GM21619 (cell line): ENCODE results near the gene TBXT.

Source experiments
- ATAC-seq: cut with Tn5 transposase; IDR thresholded peaks from one replicate; pipeline ENCODE4 v1.9.1; 2021; ENCODE audit not compliant: unreplicated experiment

The TBXT gene

DNA sequence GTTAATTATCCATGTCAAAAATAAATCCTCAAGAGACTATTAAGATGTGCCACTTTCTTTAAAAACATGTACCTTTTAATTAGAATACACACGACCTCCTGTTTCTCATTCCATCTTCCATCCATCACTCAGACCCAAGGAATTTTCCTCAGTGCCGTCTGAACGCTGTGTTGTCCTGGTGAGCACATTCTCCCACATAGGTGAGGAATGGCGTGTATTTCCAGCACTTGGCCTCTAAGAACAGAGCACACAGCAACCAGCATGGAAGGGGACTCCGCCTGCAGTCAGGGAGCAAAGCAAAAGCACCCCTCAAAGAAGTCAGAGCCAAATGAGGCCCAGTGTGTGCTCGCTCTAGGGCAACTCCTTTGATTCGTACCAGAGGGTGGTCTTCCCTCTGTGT is 45.9 kb downstream of the TBXT start:
- no peak for ATAC-seq

DNA sequence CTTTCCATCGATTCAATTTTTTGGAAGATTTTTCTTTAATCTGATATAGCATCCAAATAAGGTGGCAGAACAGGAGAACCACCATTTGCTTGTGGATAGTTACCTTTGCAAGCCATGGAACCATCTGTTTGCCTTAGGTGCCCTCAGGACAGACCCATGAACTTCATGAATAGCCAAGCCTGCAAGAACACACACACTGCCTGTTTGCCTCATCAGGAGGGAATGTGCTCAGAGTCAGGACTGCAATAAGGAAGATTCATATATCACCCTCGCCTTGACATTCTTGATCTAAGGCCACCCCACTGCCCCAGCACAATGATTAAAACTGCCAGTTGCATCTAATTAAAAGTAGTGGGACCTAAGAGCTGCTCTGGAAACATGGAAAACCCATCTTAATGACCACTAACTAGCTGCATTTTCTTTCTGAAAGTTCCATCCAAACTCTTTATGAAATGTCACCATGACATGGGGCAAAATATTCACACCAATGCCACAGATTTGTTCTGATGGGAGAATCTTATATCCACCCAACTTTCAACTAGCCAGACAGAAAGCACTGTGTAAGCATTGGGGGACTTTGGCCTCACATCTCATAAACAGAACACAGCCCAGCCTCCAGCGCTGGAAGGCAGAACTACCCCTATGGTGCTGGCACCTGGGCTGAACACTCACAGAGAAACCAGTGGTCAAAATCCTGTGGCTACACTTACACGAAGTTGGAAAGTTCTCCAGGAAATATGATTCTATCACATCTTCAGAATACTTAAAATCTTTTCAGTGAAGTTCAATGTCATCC is 48.3 kb downstream of the TBXT start:
- ATAC-seq: no peak

DNA sequence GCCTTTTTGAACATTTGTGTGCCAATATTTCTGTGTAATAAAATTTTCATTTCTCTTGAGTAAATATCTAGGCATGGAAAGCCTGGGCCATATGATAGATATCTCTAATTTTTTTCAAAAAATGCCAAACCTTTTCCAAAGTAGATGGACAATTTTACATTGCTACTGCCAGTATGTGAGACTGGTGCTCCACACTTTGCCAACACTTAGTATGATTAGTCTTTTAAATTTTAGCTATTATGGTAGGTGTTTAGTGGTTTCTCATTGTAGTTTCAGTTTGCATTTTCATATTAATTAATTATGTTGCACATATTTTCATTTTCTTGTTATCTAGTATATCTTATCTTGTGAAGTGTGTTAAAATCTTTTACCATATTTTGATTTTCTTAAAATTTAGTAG is 52.0 kb downstream of the TBXT start:
- no peak for ATAC-seq

DNA sequence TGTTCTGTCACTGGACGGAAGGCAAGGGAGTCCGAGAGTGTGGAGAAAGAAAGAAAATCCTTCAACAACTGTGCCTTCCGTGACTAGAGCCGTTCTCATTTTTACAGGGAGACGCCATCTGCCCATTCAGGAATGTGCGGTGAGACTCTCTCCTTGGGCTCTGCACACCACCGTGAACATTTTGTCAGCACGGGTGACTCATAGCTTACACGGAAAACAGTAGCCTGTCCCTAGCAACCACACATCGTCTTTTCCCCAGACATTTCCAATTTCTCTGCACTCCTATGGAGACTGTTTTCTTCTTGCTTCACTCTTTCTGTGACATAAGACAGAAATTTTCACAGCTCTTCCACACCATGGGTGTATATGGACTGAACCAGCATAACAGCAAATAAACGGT is 55.1 kb downstream of the TBXT start:
- ATAC-seq: no peak

DNA sequence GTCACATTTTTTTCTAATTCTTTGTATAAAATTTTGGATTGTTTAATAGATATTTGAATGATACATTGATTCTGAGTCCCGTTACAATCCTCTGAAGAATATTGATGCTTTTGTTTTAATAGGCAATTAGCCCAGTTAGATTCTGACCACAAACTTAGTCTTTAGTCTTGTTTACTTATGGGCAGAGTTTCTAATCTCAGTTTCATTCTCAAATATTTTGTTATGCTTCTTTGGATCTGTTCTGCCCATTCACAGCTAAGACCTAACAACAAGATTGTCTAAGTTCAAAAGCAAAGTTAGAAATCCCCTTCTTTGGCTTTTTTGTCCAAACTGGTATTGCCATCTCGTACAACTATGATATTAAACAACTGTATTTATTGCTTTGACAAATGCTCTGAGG is 58.0 kb downstream of the TBXT start:
- ATAC-seq: no peak
